HG02884 (cell line): ENCODE data around the gene UVSSA.
"Not testable (repeated sequence)": the region's sequence is repeated elsewhere in the genome, so short reads cannot be mapped to it uniquely, and the experiment has no call there.

Experiments
- ATAC-seq: cut with Tn5 transposase; IDR thresholded peaks from one replicate; pipeline ENCODE4 v1.9.1; 2021; ENCODE audit warnings: mild to moderate bottlenecking, moderate library complexity; ENCODE audit not compliant: unreplicated experiment

Gene UVSSA

GRCh38 chr4:1329408-1330371, 17.3 kb upstream of the UVSSA start:
- no peak for ATAC-seq

GRCh38 chr4:1330761-1331590, 16.0 kb upstream of the UVSSA start:
- no peak for ATAC-seq

GRCh38 chr4:1331591-1332353, 15.2 kb upstream of the UVSSA start:
- ATAC-seq: no peak

GRCh38 chr4:1332686-1333085, 14.3 kb upstream of the UVSSA start:
- ATAC-seq: no peak

- no peak for ATAC-seq
These were observed 13.8 kb upstream of the UVSSA start for GRCh38 chr4:1333256-1333655.

GRCh38 chr4:1333851-1334578, 13.0 kb upstream of the UVSSA start:
- not testable (repeated sequence) for ATAC-seq

- no peak for ATAC-seq
These were observed 12.5 kb upstream of the UVSSA start for GRCh38 chr4:1334579-1334895.

- not testable (repeated sequence) for ATAC-seq
These were observed 11.7 kb upstream of the UVSSA start for GRCh38 chr4:1335193-1335883.

GRCh38 chr4:1336088-1336491, 10.9 kb upstream of the UVSSA start:
- no peak for ATAC-seq

- no peak for ATAC-seq
These were observed 9.6 kb upstream of the UVSSA start for GRCh38 chr4:1337376-1337831.

GRCh38 chr4:1337951-1338751, 8.9 kb upstream of the UVSSA start:
- ATAC-seq: no peak

- ATAC-seq: no peak
These were observed 8.1 kb upstream of the UVSSA start for GRCh38 chr4:1338752-1339414.

GRCh38 chr4:1339489-1339888, 7.5 kb upstream of the UVSSA start:
- ATAC-seq: no peak

- no peak for ATAC-seq
These were observed 6.7 kb upstream of the UVSSA start for GRCh38 chr4:1340181-1340747.

GRCh38 chr4:1340861-1341260, 6.1 kb upstream of the UVSSA start:
- no peak for ATAC-seq

GRCh38 chr4:1342003-1342402, 5.0 kb upstream of the UVSSA start:
- ATAC-seq: no peak

- no peak for ATAC-seq
These were observed 2.3 kb upstream of the UVSSA start for GRCh38 chr4:1344696-1345095.
